ENCODE results near the gene SLC34A3.

DNA sequence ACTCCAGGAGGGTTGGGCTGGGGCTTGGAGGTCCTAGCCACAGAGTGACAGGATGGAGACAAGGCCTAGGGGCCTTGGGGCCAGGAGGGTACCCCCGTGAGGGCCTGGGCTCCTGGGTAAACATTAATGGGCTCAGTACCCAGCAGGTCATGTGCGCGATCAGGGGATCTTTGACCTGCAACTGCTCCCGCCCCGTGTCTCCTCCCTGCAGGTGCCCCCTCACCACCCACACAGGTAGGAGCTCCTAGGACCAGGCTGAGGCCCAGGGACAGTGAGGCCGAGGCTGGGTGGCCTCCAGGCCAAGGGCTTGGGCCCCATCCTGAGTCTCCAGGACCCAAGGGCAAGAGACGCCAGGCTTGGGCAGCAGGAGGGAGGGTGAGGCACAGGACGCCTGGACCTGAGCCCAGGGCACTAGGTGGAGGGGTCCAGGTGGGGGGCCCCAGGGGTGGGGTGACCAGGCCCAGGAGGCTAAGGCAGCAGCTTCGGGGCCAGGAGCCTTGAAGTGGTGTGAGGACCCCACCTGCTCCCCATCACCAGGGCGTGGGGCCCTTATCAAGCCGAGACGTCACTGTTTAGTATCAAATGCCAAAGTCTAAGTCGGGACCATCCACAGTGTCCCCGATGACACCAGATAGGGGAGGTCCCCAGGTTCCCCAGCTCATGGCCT, at the start of gene SLC34A3:
- TF ChIP-seq, protein P1, sequence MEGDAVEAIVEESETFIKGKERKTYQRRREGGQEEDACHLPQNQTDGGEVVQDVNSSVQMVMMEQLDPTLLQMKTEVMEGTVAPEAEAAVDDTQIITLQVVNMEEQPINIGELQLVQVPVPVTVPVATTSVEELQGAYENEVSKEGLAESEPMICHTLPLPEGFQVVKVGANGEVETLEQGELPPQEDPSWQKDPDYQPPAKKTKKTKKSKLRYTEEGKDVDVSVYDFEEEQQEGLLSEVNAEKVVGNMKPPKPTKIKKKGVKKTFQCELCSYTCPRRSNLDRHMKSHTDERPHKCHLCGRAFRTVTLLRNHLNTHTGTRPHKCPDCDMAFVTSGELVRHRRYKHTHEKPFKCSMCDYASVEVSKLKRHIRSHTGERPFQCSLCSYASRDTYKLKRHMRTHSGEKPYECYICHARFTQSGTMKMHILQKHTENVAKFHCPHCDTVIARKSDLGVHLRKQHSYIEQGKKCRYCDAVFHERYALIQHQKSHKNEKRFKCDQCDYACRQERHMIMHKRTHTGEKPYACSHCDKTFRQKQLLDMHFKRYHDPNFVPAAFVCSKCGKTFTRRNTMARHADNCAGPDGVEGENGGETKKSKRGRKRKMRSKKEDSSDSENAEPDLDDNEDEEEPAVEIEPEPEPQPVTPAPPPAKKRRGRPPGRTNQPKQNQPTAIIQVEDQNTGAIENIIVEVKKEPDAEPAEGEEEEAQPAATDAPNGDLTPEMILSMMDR (conservative IDR thresholded peaks at IDR 0.05; ENCODE audit: low read length), result no peak
- TF ChIP-seq EZH2phosphoT487 (IDR thresholded peaks at IDR 0.05; ENCODE audit: borderline replicate concordance, low read depth, low read length), result no peak
